AG08395 (cell line): ENCODE results near the gene AOC1.
A peak's percentile ranks its signal among the peaks of the same experiment; 100 is the strongest.
"Not testable (repeated sequence)": the region's sequence is repeated elsewhere in the genome, so short reads cannot be mapped to it uniquely, and the experiment has no call there.

Experiments used
- DNase-seq: peaks from one replicate; pipeline ENCODE4 v3.0.0; 2012; ENCODE audit warnings: mixed read lengths, low spot score

Gene AOC1

GRCh38 chr7:150896562-150897209 is 44.4 kb downstream of the AOC1 start:
- DNase-seq, result no peak

GRCh38 chr7:150897502-150898474 is 45.5 kb downstream of the AOC1 start:
- DNase-seq, result no peak

GRCh38 chr7:150898475-150899011 is 46.2 kb downstream of the AOC1 start:
- peak; percentile 78 for DNase-seq

- no peak for DNase-seq
Observed at GRCh38 chr7:150900675-150901074, 48.4 kb downstream of the AOC1 start.

GRCh38 chr7:150901160-150902035 is 49.1 kb downstream of the AOC1 start:
- DNase-seq, result no peak

GRCh38 chr7:150902078-150903033 is 50.0 kb downstream of the AOC1 start:
- DNase-seq, result no peak

GRCh38 chr7:150903606-150904005 is 51.3 kb downstream of the AOC1 start:
- DNase-seq, result peak; percentile 67

- no peak for DNase-seq
Observed at GRCh38 chr7:150904011-150904909, 51.9 kb downstream of the AOC1 start.

GRCh38 chr7:150908173-150908572 is 55.9 kb downstream of the AOC1 start:
- no peak for DNase-seq

GRCh38 chr7:150909200-150909995 is 57.1 kb downstream of the AOC1 start:
- DNase-seq, result no peak

- DNase-seq, result not testable (repeated sequence)
Observed at GRCh38 chr7:150910305-150910995, 58.1 kb downstream of the AOC1 start.

GRCh38 chr7:150910996-150911422 is 58.7 kb downstream of the AOC1 start:
- DNase-seq, result no peak
